Central memory CD8-positive, alpha-beta T cell (primary cell): ENCODE results near the gene GGT7.
A peak's percentile ranks its signal among the peaks of the same experiment; 100 is the strongest.

ENCODE experiments used
- ATAC-seq: fragments of 150-1000 bp; cut with Tn5 transposase; replicated peaks from 2 replicates; pipeline ENCODE4 v1.10.0; 2022; ENCODE audit warnings: mild to moderate bottlenecking, moderate FRiP score, moderate number of reproducible peaks; ENCODE audit not compliant: poor library complexity, severe bottlenecking; ENCODE audit errors: extremely low read depth
- DNase-seq, 2 donors: peaks; one replicate each; pipeline ENCODE4 v3.0.0; 2021; ENCODE audit warnings: low spot score in 2 of 2
- H3K27ac Mint-ChIP-seq: one replicate; pipeline ENCODE4 v1.8.0; 2022; ENCODE audit warnings: low read depth, mild to moderate bottlenecking, moderate library complexity, mixed read lengths
- H3K27me3 Mint-ChIP-seq: one replicate; pipeline ENCODE4 v1.8.0; 2022; ENCODE audit warnings: mixed read lengths
- H3K36me3 Mint-ChIP-seq: one replicate; pipeline ENCODE4 v1.8.0; 2022; ENCODE audit warnings: mild to moderate bottlenecking, moderate library complexity, mixed read lengths; ENCODE audit not compliant: insufficient read depth
- H3K4me1 Mint-ChIP-seq: one replicate; pipeline ENCODE4 v1.8.0; 2022; ENCODE audit warnings: mixed read lengths
- H3K4me3 Mint-ChIP-seq: one replicate; pipeline ENCODE4 v1.8.0; 2022; ENCODE audit warnings: mild to moderate bottlenecking, moderate library complexity, mixed read lengths
- H3K9me3 Mint-ChIP-seq: one replicate; pipeline ENCODE4 v1.8.0; 2022; ENCODE audit warnings: mixed read lengths

The GGT7 gene

DNA sequence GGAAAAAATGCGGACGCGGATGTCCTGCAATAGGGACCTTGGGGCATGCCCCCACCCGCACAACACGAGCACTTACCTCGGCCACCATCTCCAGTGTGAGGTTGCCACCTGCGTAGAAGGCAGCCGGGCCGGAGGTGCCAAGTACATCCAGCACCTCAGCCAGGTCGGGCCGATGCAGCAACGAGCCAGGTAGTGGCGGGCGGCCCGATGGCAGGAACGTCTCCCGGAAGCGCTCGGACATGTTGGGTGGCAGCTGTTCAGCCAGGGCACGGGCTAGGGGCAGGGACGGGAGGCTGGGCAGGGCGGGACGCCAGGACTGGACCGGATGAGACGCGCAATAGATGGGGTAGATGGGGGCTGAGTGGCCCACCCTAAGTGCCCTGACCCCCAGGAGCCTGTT is 13.3 kb downstream of the GGT7 start:
- Mint-ChIP-seq H3K9me3 (no peaks in the 10 kb centered on the region), H3K27ac (no peak overlapping the region), H3K27me3 (no peaks in the 10 kb centered on the region), H3K36me3 (peaks cover 15% of the 10 kb centered on the region), H3K4me1 (peaks cover 5% of the 10 kb centered on the region), H3K4me3 (no peak overlapping the region)
- DNase-seq: no peak
- ATAC-seq: no peak

DNA sequence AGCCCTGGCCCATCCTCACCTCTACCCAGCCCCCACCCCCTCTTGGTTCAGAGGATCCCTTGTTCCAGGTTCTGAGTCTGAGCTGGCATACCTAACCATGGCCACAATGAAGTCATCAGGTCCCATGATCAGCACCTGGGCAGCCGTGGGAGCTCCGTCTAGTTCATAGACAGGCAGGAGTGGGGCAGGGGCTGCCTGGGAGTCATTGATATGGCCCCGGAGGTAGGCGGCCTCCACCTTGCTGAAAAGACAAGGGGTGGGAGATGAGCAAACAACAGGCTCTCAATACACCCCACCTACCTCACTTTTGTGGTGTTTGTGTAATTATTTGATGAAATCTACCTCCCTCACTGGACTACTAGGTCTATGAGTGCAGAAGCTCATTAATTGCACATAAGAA is 20.4 kb downstream of the GGT7 start:
- ATAC-seq (no peak), DNase-seq (no peak)
- H3K4me1 Mint-ChIP-seq: no peaks in the 10 kb centered on the region
- no peaks in the 10 kb centered on the region for H3K27me3 Mint-ChIP-seq
- no peaks in the 10 kb centered on the region for H3K9me3 Mint-ChIP-seq
- no peak overlapping the region for H3K27ac Mint-ChIP-seq
- H3K4me3 Mint-ChIP-seq: no peak overlapping the region
- H3K36me3 Mint-ChIP-seq: peaks cover 12% of the 10 kb centered on the region

DNA sequence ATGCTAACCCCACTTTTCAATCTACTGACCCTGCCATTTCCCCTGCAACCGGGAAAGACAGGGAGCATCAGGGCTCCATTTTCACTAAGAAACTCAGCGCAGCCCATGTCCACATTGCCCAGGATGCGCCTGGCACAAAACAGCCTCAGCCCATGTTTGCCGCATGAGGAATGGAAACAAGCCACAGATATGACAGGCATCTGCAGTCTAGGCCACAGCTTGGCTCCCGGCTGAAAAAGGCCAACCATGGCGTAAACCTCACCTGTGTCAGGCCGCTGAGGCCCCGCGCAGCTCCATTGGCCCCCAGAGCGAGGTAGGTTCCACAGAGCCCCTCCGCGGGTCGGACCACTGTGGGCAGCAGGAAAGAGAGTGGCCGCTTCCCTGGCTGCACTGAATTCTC is 21.7 kb downstream of the GGT7 start:
- Mint-ChIP-seq H3K36me3 (peaks cover 12% of the 10 kb centered on the region), H3K9me3 (no peaks in the 10 kb centered on the region), H3K4me3 (no peak overlapping the region), H3K4me1 (no peaks in the 10 kb centered on the region), H3K27ac (no peak overlapping the region), H3K27me3 (no peaks in the 10 kb centered on the region)
- ATAC-seq (no peak), DNase-seq (no peak)

DNA sequence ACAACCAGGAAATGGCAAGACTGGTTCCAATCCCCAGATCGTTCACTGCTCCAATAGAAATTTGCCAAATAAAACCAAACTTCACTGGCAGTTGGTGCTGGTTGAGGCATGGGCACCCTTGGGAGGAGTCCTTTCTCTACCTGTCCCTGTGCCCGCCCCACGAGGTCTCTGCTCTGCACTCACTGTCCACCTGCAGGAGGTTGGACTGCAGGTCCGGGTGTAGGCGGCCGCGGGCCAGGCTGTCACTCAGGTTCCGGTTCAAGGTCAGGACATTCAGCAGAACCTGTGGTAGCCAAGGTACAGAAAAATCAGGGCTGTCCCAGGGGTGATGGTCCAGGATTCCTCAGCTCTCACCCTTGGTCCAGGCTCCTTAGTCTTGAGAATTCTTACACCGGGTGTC is 22.9 kb downstream of the GGT7 start:
- Mint-ChIP-seq H3K9me3 (no peaks in the 10 kb centered on the region), H3K27me3 (no peaks in the 10 kb centered on the region), H3K27ac (no peak overlapping the region), H3K36me3 (peaks cover 7% of the 10 kb centered on the region), H3K4me3 (no peak overlapping the region), H3K4me1 (no peaks in the 10 kb centered on the region)
- DNase-seq (no peak), ATAC-seq (no peak)

DNA sequence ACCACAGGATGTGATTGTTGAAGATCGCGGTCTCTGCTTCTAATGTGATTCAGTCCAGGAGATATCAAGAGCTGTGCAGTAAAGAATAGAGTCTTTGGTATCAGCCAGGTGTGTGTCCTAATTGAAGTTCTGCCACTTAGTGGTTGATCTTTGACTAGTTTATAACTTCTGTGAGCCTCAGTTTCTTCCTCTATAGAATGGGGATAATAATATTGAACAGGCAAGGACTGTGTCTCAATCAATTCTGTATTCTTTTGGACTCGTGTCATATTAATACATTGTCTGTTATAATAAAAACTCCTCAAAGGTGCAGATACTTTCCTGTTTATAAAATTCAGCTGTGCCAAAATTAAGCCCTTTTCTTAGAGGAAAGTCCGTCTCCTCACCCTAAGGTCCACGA is 24.1 kb downstream of the GGT7 start:
- ATAC-seq (no peak), DNase-seq (no peak)
- Mint-ChIP-seq H3K27ac (no peak overlapping the region), H3K4me3 (no peak overlapping the region), H3K36me3 (peaks cover 7% of the 10 kb centered on the region), H3K4me1 (no peaks in the 10 kb centered on the region), H3K27me3 (no peaks in the 10 kb centered on the region), H3K9me3 (no peaks in the 10 kb centered on the region)

DNA sequence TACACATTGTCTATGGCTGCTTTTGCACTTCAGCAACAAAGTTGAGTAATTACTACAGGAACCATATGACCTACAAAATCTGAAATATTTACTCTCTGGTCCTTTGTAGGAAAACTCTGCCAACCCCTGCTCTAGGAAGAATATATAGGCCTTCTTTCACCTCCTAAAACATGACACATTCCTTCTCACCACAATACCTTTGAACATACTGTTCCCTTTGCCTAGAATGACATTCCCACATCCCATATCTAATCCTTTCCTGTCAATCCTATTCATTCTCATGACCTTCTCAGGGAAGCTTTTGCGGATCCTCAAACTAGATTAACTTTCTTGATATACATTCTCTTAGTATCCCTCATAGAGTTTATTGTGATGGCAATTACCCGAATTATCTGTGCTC is 29.2 kb downstream of the GGT7 start:
- Mint-ChIP-seq H3K4me3 (no peak overlapping the region), H3K36me3 (peaks cover 1% of the 10 kb centered on the region), H3K27me3 (peaks cover 14% of the 10 kb centered on the region), H3K27ac (no peak overlapping the region), H3K9me3 (no peaks in the 10 kb centered on the region), H3K4me1 (no peaks in the 10 kb centered on the region)
- DNase-seq (no peak), ATAC-seq (no peak)

DNA sequence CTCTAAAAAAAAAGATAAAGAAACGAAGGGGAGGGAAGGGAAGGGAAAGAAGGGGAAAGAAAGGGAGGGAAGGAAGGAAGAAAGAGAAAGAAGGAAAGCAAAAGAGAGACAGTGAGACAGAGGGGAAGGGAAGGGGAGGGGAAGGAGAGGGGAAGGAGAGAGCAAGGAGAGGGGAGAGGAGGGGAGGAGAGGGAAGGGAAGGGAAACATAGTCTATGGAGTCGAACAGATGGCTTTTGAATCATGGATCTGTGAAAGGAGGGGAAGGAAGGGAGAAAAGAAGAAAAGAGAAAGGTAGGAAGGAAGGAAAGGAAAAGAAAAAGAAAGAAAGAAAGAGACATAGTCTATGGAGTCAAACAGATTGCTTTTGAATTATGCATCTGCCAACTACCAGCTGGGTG is 30.5 kb downstream of the GGT7 start:
- no peaks in the 10 kb centered on the region for H3K4me1 Mint-ChIP-seq
- H3K4me3 Mint-ChIP-seq: no peak overlapping the region
- H3K27me3 Mint-ChIP-seq: peaks cover 14% of the 10 kb centered on the region
- H3K36me3 Mint-ChIP-seq: peaks cover 1% of the 10 kb centered on the region
- ATAC-seq (no peak), DNase-seq (no peak)
- H3K9me3 Mint-ChIP-seq: no peaks in the 10 kb centered on the region
- no peak overlapping the region for H3K27ac Mint-ChIP-seq

DNA sequence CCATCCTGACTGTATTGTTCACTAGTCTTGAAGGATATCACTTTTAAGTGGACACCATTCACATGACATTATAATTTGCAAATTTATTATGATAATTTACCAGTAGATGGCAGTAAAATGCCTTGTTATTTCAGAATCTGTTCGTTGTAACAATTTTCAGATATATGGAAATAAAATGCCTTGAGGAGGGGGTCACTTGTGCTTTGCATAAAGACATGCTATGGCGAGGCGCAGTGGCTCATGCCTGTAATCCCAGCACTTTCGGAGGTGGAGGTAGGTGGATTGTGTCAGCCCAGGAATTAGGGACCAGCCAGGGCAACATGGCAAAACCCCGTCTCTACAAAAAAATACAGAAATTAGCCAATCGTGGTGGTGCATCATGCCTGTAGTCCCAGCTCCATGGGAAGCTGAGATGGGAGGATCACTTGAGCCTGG is 38.2 kb downstream of the GGT7 start:
- Mint-ChIP-seq H3K27me3 (peaks cover 23% of the 10 kb centered on the region), H3K36me3 (peaks cover 2% of the 10 kb centered on the region), H3K4me3 (no peak overlapping the region), H3K27ac (no peak overlapping the region), H3K4me1 (peaks cover 6% of the 10 kb centered on the region), H3K9me3 (no peaks in the 10 kb centered on the region)
- no peak for ATAC-seq
- DNase-seq: no peak

DNA sequence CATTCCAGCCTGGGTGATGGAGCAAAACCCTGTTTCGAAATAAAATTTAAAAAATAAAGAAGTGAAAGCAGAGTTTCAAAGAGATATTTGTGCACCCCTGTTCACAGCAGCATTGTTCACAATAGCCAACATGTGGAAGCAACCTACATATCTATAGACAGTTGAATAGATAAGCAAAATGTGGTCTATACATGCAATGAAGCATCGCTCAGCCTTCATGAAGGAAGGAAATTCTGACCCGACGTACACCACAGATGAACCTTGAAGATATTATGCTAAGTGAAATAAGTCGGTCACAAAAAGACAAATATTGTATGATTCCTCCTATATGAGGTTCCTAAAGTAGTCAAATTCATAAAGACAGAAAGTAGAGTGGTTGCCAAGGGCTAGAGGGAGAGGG is 40.7 kb downstream of the GGT7 start:
- ATAC-seq: no peak
- H3K9me3 Mint-ChIP-seq: no peaks in the 10 kb centered on the region

DNA sequence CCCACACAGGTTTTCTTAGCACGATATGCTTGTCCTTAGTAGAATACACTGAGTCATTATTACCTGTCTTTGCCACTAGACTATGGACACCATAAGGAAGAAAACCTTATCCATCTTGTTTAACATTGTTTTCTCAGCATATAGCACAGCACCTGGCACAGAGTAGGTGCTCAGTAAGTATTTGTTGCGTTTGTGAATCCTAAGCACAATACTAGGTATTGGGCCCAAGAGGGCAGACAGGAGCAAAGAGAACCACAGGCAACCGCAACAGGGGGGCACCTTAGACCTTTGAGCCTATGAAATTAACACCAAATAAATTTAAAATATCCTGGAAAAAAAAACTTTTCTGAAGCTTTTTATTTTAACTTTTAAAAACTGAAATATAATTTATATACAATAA is 43.5 kb downstream of the GGT7 start:
- peaks cover 7% of the 10 kb centered on the region for H3K36me3 Mint-ChIP-seq
- ATAC-seq: no peak

More for the DNA sequence above, 40.7 kb downstream of the GGT7 start:
- H3K4me1 Mint-ChIP-seq: peaks cover 6% of the 10 kb centered on the region
- no peak overlapping the region for H3K27ac Mint-ChIP-seq
- H3K4me3 Mint-ChIP-seq: no peak overlapping the region
- H3K36me3 Mint-ChIP-seq: peaks cover 2% of the 10 kb centered on the region
- peaks cover 23% of the 10 kb centered on the region for H3K27me3 Mint-ChIP-seq
- DNase-seq: no peak

DNA sequence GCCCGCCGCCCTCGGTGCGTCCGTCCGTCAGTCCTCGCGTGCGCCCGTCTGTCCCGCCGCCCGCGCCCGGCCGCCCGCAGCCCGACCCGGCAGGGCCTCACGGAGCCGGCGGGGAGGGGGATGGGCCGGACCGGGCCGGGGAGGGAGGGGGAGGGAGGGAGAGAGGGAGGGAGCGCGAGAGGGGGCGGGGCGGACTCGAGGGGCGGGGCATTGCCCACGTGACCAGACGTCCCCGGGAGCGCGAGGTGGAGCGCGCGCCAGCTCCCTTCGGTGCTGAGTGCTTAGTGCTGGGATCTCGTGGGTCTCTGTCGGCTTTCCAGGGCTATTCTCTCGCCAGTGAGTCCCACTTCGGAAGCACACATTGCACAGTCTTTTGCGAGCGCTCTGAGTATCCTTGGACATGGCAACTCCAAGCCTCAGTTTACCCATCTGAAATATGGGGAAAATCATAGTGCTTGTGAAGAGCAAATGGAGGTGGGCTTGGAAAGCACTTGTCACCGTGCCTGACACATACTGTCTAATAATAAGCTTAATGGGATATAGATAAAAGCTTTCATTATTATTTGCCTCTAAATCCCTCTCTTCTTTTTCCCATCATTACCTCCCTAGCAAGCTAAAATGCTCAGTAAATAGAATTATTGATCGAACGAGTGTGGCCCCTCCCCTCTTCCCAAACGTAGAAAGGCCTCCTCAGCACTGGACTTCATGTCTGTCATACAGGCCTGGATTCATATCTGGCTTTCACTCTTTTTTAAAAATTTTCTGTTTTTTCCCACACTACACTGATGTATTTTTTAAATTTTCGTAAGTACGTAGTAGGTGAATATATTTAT is 46.9 kb downstream of the GGT7 start, which contains the start of gene NCOA6:
Gene NCOA6, minus strand, starts transcription at position 122 of the 833 bp plus-strand sequence. CDS start 43,296 bp downstream, outside the sequence.
- Mint-ChIP-seq H3K4me1 (peaks cover 37% of the 10 kb centered on the region), H3K4me3 (peak within 1 kb of the TSS; percentile 87), H3K9me3 (no peaks in the 10 kb centered on the region), H3K36me3 (peaks cover 9% of the 10 kb centered on the region), H3K27ac (peak within 1 kb of the TSS; percentile 86), H3K27me3 (no peaks in the 10 kb centered on the region)
- DNase-seq (peak; percentile 58 to 60), ATAC-seq (peak; percentile 69)

More for the DNA sequence above, 43.5 kb downstream of the GGT7 start:
- Mint-ChIP-seq H3K4me1 (peaks cover 14% of the 10 kb centered on the region), H3K27me3 (peaks cover 16% of the 10 kb centered on the region), H3K27ac (no peak overlapping the region), H3K4me3 (no peak overlapping the region), H3K9me3 (no peaks in the 10 kb centered on the region)
- DNase-seq: no peak

DNA sequence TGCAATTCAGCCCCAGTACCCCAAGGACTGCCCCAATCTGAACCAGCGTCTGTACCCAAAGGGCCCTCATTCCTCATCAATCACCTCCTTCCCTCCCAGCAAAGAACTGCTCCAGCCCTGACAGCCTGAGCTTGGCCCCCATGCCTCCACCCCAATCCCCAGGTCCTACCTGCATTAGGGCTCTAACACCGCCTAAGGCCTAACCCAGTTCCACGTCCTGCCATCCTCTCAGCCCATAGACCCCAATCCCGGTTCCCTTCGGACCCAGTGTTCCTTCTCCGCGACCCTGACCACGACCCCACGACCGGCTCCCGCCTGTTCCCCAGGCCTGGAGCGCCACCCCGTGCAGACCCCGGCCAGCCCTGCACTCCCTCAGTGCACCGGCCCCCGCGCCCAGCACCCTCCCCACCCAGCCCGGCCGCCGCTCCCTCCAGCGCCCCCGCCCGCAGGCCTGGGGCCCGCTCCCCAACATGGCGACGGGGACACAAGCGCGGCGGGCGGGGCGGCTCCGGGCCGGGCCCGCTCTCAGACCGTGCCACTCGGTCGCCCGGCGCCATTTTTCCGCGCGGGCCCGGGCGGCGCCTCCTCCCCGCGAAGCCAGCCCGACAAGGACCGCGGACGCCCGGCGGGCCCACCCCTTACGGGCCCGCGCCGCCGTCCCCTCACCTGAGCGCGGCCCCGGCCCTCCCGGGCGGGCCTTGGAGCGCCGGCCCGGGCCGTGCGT is 47.7 kb downstream of the GGT7 start:
- H3K9me3 Mint-ChIP-seq: no peaks in the 10 kb centered on the region
- DNase-seq: peak; percentile 40 to 50
- H3K36me3 Mint-ChIP-seq: peaks cover 9% of the 10 kb centered on the region
- no peaks in the 10 kb centered on the region for H3K27me3 Mint-ChIP-seq
- peaks cover 38% of the 10 kb centered on the region for H3K4me1 Mint-ChIP-seq
- peak overlapping the region; percentile 87 for H3K4me3 Mint-ChIP-seq
- H3K27ac Mint-ChIP-seq: peak overlapping the region; percentile 86
- peak; percentile 90 for ATAC-seq

DNA sequence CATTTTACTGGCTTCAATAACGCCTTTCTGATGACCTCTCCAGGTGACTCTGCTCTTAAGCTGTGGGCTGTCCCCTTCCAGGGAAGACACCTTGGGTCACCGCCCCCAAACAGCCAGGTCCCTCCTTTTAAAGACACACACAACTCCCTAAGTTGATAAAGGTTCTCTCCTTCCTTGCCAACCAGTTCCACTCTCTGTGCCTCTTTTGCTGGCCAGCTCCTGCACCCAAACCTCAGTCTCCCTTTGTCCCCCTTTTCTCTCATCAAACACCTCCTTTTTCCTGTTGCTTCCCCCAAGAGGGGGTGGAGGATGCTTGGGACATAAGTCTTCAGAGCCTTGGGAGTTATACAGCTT is 48.2 kb downstream of the GGT7 start:
- Mint-ChIP-seq H3K9me3 (no peaks in the 10 kb centered on the region), H3K4me3 (peak overlapping the region; percentile 87), H3K27ac (peak overlapping the region; percentile 86), H3K36me3 (peaks cover 9% of the 10 kb centered on the region), H3K4me1 (peaks cover 38% of the 10 kb centered on the region), H3K27me3 (no peaks in the 10 kb centered on the region)
- DNase-seq: peak; percentile 46 to 55
- peak; percentile 55 for ATAC-seq
